Parathyroid adenoma (tissue), 2 donors: ENCODE data around the gene TRPV4.

ENCODE experiments used
- H2AFZ ChIP-seq: fragments of 300-600 bp; sonication (generic); one replicate; pipeline ENCODE4 v1.7.0; 2017; ENCODE audit warnings: antibody characterized with exemption, mild to moderate bottlenecking
- H3K27ac ChIP-seq: fragments of 300-600 bp; sonication (generic); one replicate; pipeline ENCODE4 v1.7.0; 2017
- H3K27me3 ChIP-seq: fragments of 300-600 bp; sonication (generic); one replicate; pipeline ENCODE4 v1.7.0; 2017; ENCODE audit warnings: low read length; ENCODE audit not compliant: control insufficient read depth, insufficient read depth
- H3K36me3 ChIP-seq: fragments of 300-600 bp; sonication (generic); one replicate; pipeline ENCODE4 v1.7.0; 2017; ENCODE audit warnings: low read length; ENCODE audit not compliant: control insufficient read depth, insufficient read depth
- H3K4me1 ChIP-seq: fragments of 300-600 bp; sonication (generic); one replicate; pipeline ENCODE4 v1.7.0; 2017; ENCODE audit warnings: control low read depth
- H3K4me2 ChIP-seq: fragments of 300-600 bp; sonication (generic); one replicate; pipeline ENCODE4 v1.7.0; 2017; ENCODE audit warnings: low read length
- H3K4me3 ChIP-seq: fragments of 300-600 bp; sonication (generic); one replicate; pipeline ENCODE4 v1.7.0; 2017; ENCODE audit warnings: low read depth, low read length
- H3K79me2 ChIP-seq: fragments of 300-600 bp; sonication (generic); one replicate; pipeline ENCODE4 v1.7.0; 2017; ENCODE audit warnings: control low read depth
- H3K9ac ChIP-seq: fragments of 300-600 bp; sonication (generic); one replicate; pipeline ENCODE4 v1.7.0; 2017; ENCODE audit warnings: mild to moderate bottlenecking
- H3K9me3 ChIP-seq: fragments of 300-600 bp; sonication (generic); one replicate; pipeline ENCODE4 v1.7.0; 2017; ENCODE audit warnings: low read length; ENCODE audit not compliant: control insufficient read depth
- TF ChIP-seq, protein P1 (sequence below): fragments of 300-600 bp; sonication (generic); IDR thresholded peaks from one replicate; pipeline ENCODE4 v1.7.0; 2017; ENCODE audit warnings: antibody characterized with exemption, mild to moderate bottlenecking
- donor health status: primary hyperparathyroidism.

The TRPV4 gene

DNA sequence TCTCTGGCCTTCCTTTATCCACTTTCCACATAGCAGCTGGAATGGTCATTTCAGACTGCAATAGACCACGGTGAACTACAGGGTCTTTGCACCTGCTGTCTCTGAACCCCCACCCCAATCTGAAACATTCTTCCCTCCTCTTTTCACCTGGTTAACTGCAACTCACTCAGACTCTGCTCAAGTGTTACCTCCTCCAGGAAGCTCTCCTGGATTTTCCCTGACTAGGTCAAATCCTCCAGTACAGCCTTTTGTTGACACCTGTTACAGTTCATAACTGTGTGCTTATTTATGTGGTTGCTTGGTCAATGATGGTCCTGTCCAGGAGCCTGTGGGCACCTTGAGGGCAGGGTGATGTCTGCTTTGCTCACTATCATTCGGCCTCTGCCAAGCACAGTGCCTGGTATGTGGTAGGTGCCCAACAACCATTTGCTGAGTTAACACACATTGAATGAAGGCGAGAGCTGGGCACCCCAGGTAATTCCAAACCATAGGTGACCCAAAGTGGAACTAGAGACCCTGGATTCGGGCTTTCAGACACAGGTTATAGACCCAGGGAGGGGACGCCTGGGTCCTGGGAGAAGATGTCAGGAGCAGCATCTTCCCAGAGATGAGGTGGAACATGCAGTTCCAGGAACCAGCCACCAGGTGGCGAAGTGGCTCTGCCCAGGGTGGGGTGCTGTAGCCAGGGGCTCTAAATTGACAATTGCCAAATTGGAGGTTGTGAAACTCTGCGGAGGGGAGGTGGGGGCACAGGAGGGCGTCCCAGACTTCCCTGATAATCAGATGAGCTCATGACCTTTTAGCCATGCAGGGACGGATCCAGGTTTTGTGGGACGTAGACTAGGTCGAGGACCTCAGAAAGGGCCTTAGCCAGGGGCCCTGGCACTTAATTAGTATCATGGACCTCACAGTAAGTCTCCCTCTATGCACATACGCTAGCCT lies 28.1 kb downstream of the TRPV4 start:
- H3K4me3 ChIP-seq, result no peak overlapping the region

DNA sequence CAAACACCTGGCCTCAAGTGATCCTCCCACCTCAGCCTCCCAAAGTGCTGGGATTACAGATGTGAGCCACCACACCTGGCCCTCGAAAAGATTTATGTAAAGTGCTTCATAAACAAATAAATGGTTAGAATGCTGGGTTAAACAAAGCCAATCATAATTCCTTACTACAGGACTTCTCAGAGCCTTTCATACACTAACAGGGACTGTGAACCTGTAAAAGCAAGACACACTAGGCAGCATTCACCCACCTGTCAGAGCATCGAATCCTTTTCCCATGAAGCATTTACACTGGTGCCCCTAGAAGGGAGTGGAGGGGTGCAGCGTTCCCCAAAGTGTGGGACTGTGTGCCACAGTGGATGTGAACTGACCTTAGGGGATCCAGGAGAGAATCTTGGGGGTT lies 29.5 kb downstream of the TRPV4 start:
- no peaks in the 10 kb centered on the region for H3K4me1 ChIP-seq
- no peaks in the 10 kb centered on the region for H3K79me2 ChIP-seq
- TF ChIP-seq, protein P1, sequence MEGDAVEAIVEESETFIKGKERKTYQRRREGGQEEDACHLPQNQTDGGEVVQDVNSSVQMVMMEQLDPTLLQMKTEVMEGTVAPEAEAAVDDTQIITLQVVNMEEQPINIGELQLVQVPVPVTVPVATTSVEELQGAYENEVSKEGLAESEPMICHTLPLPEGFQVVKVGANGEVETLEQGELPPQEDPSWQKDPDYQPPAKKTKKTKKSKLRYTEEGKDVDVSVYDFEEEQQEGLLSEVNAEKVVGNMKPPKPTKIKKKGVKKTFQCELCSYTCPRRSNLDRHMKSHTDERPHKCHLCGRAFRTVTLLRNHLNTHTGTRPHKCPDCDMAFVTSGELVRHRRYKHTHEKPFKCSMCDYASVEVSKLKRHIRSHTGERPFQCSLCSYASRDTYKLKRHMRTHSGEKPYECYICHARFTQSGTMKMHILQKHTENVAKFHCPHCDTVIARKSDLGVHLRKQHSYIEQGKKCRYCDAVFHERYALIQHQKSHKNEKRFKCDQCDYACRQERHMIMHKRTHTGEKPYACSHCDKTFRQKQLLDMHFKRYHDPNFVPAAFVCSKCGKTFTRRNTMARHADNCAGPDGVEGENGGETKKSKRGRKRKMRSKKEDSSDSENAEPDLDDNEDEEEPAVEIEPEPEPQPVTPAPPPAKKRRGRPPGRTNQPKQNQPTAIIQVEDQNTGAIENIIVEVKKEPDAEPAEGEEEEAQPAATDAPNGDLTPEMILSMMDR, result no peak
- H3K9me3 ChIP-seq, result no peaks in the 10 kb centered on the region
- H3K27ac ChIP-seq, result no peak overlapping the region
- H3K36me3 ChIP-seq, result no peaks in the 10 kb centered on the region
- no peaks in the 10 kb centered on the region for H3K27me3 ChIP-seq
- no peak overlapping the region for H3K4me3 ChIP-seq
- no peak overlapping the region for H3K9ac ChIP-seq
- H3K4me2 ChIP-seq, result no peak overlapping the region
- H2AFZ ChIP-seq, result no peak overlapping the region

More for the DNA sequence above, 28.1 kb downstream of the TRPV4 start:
- H3K27ac ChIP-seq, result no peak overlapping the region
- peak overlapping the region; percentile 51 for H2AFZ ChIP-seq
- H3K9me3 ChIP-seq, result no peaks in the 10 kb centered on the region
- TF ChIP-seq, protein P1, result peak; percentile 97
- no peaks in the 10 kb centered on the region for H3K36me3 ChIP-seq
- no peaks in the 10 kb centered on the region for H3K27me3 ChIP-seq
- H3K4me2 ChIP-seq, result no peak overlapping the region
- H3K79me2 ChIP-seq, result no peaks in the 10 kb centered on the region
- H3K9ac ChIP-seq, result no peak overlapping the region
- H3K4me1 ChIP-seq, result no peaks in the 10 kb centered on the region

DNA sequence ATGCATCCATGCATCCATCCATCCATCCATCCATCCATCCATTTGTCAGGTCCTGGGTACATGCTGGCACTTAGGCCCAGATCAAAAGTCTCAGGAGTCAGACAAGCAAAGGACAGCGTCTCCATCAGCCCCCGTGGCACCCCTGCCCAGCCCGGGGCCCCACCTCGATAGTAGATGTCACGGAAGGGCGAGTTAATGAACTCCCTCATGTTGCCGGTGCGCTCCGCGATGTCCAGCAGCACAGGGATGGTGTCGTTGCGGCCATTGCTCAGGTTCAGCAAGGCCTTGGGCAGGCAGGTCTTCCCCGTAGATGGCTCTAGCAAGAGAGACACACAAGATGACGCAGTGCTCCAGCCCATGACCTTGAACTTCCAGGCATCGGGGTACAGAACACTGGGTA lies 30.4 kb downstream of the TRPV4 start:
- no peaks in the 10 kb centered on the region for H3K79me2 ChIP-seq
- H2AFZ ChIP-seq, result no peak overlapping the region
- H3K27me3 ChIP-seq, result no peaks in the 10 kb centered on the region
- H3K4me2 ChIP-seq, result no peak overlapping the region
- no peak overlapping the region for H3K4me3 ChIP-seq
- no peak overlapping the region for H3K27ac ChIP-seq
- H3K9ac ChIP-seq, result no peak overlapping the region
- TF ChIP-seq, protein P1, result no peak
- H3K9me3 ChIP-seq, result no peaks in the 10 kb centered on the region
- no peaks in the 10 kb centered on the region for H3K36me3 ChIP-seq
- no peaks in the 10 kb centered on the region for H3K4me1 ChIP-seq

DNA sequence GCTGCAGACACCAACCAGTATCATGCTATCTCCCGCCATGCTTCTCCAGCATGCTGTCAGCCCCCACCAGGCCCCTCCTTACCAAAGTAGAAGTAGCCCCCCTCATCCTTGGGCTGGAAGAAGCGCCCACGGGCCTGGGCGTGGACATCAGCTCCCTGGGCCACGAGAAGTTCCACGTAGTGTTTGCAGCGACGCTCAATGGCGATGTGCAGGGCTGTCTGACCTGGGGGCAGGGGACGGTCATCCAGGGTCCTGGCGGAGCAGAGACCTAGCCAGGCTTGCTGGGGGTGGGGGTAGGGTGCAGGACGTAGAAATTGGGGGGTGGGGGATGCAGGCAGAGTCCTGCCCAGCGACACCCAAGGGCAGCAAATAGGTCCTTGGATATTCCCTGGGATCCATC lies 32.7 kb downstream of the TRPV4 start:
- no peaks in the 10 kb centered on the region for H3K4me1 ChIP-seq
- no peaks in the 10 kb centered on the region for H3K9me3 ChIP-seq
- H3K4me3 ChIP-seq, result no peak overlapping the region
- no peaks in the 10 kb centered on the region for H3K27me3 ChIP-seq
- H3K79me2 ChIP-seq, result no peaks in the 10 kb centered on the region
- no peak overlapping the region for H2AFZ ChIP-seq
- no peak overlapping the region for H3K9ac ChIP-seq
- TF ChIP-seq, protein P1, result no peak
- H3K4me2 ChIP-seq, result no peak overlapping the region
- H3K36me3 ChIP-seq, result no peaks in the 10 kb centered on the region
- H3K27ac ChIP-seq, result no peak overlapping the region

DNA sequence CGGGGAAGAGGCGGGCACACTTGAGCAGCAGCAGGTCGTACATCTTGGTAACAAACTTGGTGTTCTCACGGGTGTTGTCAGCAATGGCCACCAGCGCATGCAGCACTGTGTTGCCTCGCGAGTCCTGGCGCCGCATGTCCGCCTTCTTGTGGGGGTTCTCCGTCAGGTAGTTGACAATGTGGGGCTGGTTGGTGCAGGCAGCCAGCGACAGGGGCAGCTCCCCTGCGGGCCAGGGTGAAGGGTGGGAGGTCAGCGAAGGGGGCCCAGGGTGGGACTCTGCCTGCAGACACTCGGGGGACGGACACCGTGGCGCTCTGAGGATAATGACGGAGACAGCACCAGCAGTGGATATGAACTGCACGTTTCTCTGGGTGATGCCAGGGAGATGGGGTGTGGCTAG lies 34.5 kb downstream of the TRPV4 start:
- Histone ChIP-seq H3K4me1 (no peaks in the 10 kb centered on the region), H3K4me2 (no peak overlapping the region), H3K9me3 (no peaks in the 10 kb centered on the region), H3K9ac (no peak overlapping the region), H3K36me3 (no peaks in the 10 kb centered on the region), H3K27me3 (no peaks in the 10 kb centered on the region), H2AFZ (no peak overlapping the region), H3K79me2 (no peaks in the 10 kb centered on the region), H3K27ac (no peak overlapping the region), H3K4me3 (no peak overlapping the region)
- TF ChIP-seq, protein P1, result no peak
